ENCODE measurements around the gene FAM53B.
"Not testable (repeated sequence)": the region's sequence is repeated elsewhere in the genome, so short reads cannot be mapped to it uniquely, and the experiment has no call there.

FAM53B gene

GRCh38 chr10:124624466-124624865 lies 119.7 kb downstream of the FAM53B start:
- DNase-seq: no peak

GRCh38 chr10:124624006-124624405 lies 120.2 kb downstream of the FAM53B start:
- DNase-seq: no peak

GRCh38 chr10:124622866-124623536 lies 121.2 kb downstream of the FAM53B start:
- no peak for DNase-seq

GRCh38 chr10:124622158-124622557 lies 122.0 kb downstream of the FAM53B start:
- peak; percentile 19 for DNase-seq

- DNase-seq: peak; percentile 56
Measured at GRCh38 chr10:124621637-124622036, 122.5 kb downstream of the FAM53B start.

GRCh38 chr10:124619802-124620490 lies 124.2 kb downstream of the FAM53B start:
- no peak for DNase-seq

GRCh38 chr10:124619195-124619594 lies 125.0 kb downstream of the FAM53B start:
- DNase-seq: peak; percentile 86

GRCh38 chr10:124618470-124619073 lies 125.6 kb downstream of the FAM53B start:
- DNase-seq: no peak

- no peak for DNase-seq
Measured at GRCh38 chr10:124616836-124617130, 127.4 kb downstream of the FAM53B start.

GRCh38 chr10:124616040-124616835 lies 127.9 kb downstream of the FAM53B start:
- DNase-seq: no peak

- DNase-seq: no peak
Measured at GRCh38 chr10:124615259-124615658, 128.9 kb downstream of the FAM53B start.

- DNase-seq: no peak
Measured at GRCh38 chr10:124614003-124614659, 130.0 kb downstream of the FAM53B start.

GRCh38 chr10:124612611-124613498 lies 131.3 kb downstream of the FAM53B start:
- no peak for DNase-seq

- DNase-seq: no peak
Measured at GRCh38 chr10:124611738-124612137, 132.4 kb downstream of the FAM53B start.

- DNase-seq: not testable (repeated sequence)
Measured at GRCh38 chr10:124610851-124611250, 133.3 kb downstream of the FAM53B start.

GRCh38 chr10:124610186-124610585 lies 134.0 kb downstream of the FAM53B start:
- DNase-seq: not testable (repeated sequence)

GRCh38 chr10:124609698-124610097 lies 134.5 kb downstream of the FAM53B start:
- no peak for DNase-seq

- no peak for DNase-seq
Measured at GRCh38 chr10:124608093-124608721, 136.0 kb downstream of the FAM53B start.

- DNase-seq: no peak
Measured at GRCh38 chr10:124607693-124608092, 136.5 kb downstream of the FAM53B start.

- DNase-seq: no peak
Measured at GRCh38 chr10:124606822-124607221, 137.4 kb downstream of the FAM53B start.
